T-helper 17 cell (primary cell): Measurements from ENCODE around the gene LTB4R. TPM values are rescaled to one million over a fixed set of nuclear protein-coding genes. Genes with fewer than 3 reads are reported as not detected.
"Not testable (repeated sequence)": the region's sequence is repeated elsewhere in the genome, so short reads cannot be mapped to it uniquely, and the experiment has no call there.

Source experiments
- ATAC-seq: fragments of 150-1000 bp; cut with Tn5 transposase; 2 replicates; pipeline ENCODE4 v1.10.0; 2021; ENCODE audit warnings: mild to moderate bottlenecking, moderate library complexity
- DNase-seq, 3 donors: peaks; one replicate each; pipeline versions ENCODE4 v3.0.0 to v3.0.0-alpha.2; 2020 to 2021
- H3K9me3 ChIP-seq: one replicate; pipeline ENCODE4 v1.7.0; 2013; ENCODE audit warnings: low read length, mild to moderate bottlenecking; ENCODE audit not compliant: control insufficient read depth, poor library complexity, severe bottlenecking
- H3K27ac Mint-ChIP-seq: one replicate; pipeline ENCODE4 v1.8.0; 2022; ENCODE audit warnings: mild to moderate bottlenecking, moderate library complexity, mixed read lengths
- H3K27me3 Mint-ChIP-seq: one replicate; pipeline ENCODE4 v1.8.0; 2022; ENCODE audit warnings: mixed read lengths
- H3K36me3 Mint-ChIP-seq: one replicate; pipeline ENCODE4 v1.8.0; 2022; ENCODE audit warnings: low read depth, mixed read lengths
- H3K4me1 Mint-ChIP-seq: one replicate; pipeline ENCODE4 v1.8.0; 2022; ENCODE audit warnings: mild to moderate bottlenecking, mixed read lengths
- H3K4me3 Mint-ChIP-seq: one replicate; pipeline ENCODE4 v1.8.0; 2022; ENCODE audit warnings: mild to moderate bottlenecking, moderate library complexity, mixed read lengths
- total RNA-seq, 4 donors: library from RNA in 2 of 4; stranded (reverse) in 2 of 4; gene quantifications; one replicate each; pipeline ENCODE4 v1.2.3 and lab custom pipeline; 2022 to 2026

LTB4R gene
- total RNA-seq, 2 donors from 2014 or later: 21.5 to 23.1 TPM

- no peaks in the 10 kb centered on the region for H3K9me3 ChIP-seq
- H3K4me3 Mint-ChIP-seq: peak overlapping the region; percentile 91
- peaks cover 26% of the 10 kb centered on the region for H3K4me1 Mint-ChIP-seq
- H3K27me3 Mint-ChIP-seq: peaks cover 18% of the 10 kb centered on the region
- peak overlapping the region; percentile 69 for H3K27ac Mint-ChIP-seq
- DNase-seq (no peak), ATAC-seq (no peak)
- H3K36me3 Mint-ChIP-seq: peaks cover 6% of the 10 kb centered on the region
These were observed 27.5 kb downstream of the LTB4R start for GRCh38 chr14:24338843-24339242.

- H3K4me3 Mint-ChIP-seq: peak within 1 kb of the TSS; percentile 91
- peak within 1 kb of the TSS; percentile 69 for H3K27ac Mint-ChIP-seq
- peak; percentile 95 for ATAC-seq
- peaks cover 26% of the 10 kb centered on the region for H3K4me1 Mint-ChIP-seq
- no peaks in the 10 kb centered on the region for H3K9me3 ChIP-seq
- DNase-seq: peak; percentile 46 to 51 (median 48)
- H3K36me3 Mint-ChIP-seq: peaks cover 7% of the 10 kb centered on the region
- H3K27me3 Mint-ChIP-seq: peaks cover 23% of the 10 kb centered on the region
These were observed 28.2 kb downstream of the LTB4R start, which contains the start of gene RIPK3 for GRCh38 chr14:24339284-24340151. Gene RIPK3 (minus strand): TSS chr14:24339991. CDS start chr14:24339826, 165 bp downstream.

- H3K9me3 ChIP-seq: no peaks in the 10 kb centered on the region
- Mint-ChIP-seq H3K27ac (no peak overlapping the region), H3K36me3 (peaks cover 7% of the 10 kb centered on the region), H3K4me1 (peaks cover 21% of the 10 kb centered on the region), H3K27me3 (peaks cover 26% of the 10 kb centered on the region), H3K4me3 (no peak overlapping the region)
- no peak for DNase-seq
- ATAC-seq: no peak
These were observed 29.3 kb downstream of the LTB4R start for GRCh38 chr14:24340606-24341005.

GRCh38 chr14:24342889-24343288 lies 31.6 kb downstream of the LTB4R start:
- DNase-seq (no peak), ATAC-seq (no peak)
- peaks cover 16% of the 10 kb centered on the region for H3K4me1 Mint-ChIP-seq
- H3K36me3 Mint-ChIP-seq: peaks cover 2% of the 10 kb centered on the region
- H3K27ac Mint-ChIP-seq: no peak overlapping the region
- H3K9me3 ChIP-seq: no peaks in the 10 kb centered on the region
- peaks cover 40% of the 10 kb centered on the region for H3K27me3 Mint-ChIP-seq
- no peak overlapping the region for H3K4me3 Mint-ChIP-seq

GRCh38 chr14:24343795-24344660 lies 32.7 kb downstream of the LTB4R start:
- ATAC-seq (no peak), DNase-seq (no peak)
- H3K9me3 ChIP-seq: no peaks in the 10 kb centered on the region
- Mint-ChIP-seq H3K4me3 (no peak overlapping the region), H3K27ac (no peak overlapping the region), H3K4me1 (peaks cover 8% of the 10 kb centered on the region), H3K27me3 (peaks cover 49% of the 10 kb centered on the region), H3K36me3 (peaks cover 2% of the 10 kb centered on the region)

- ATAC-seq (no peak), DNase-seq (no peak)
- Mint-ChIP-seq H3K27me3 (peaks cover 80% of the 10 kb centered on the region), H3K4me1 (no peaks in the 10 kb centered on the region), H3K4me3 (no peak overlapping the region), H3K27ac (no peak overlapping the region), H3K36me3 (peaks cover 10% of the 10 kb centered on the region)
- H3K9me3 ChIP-seq: no peaks in the 10 kb centered on the region
These were observed 35.8 kb downstream of the LTB4R start for GRCh38 chr14:24347134-24347533.

- Mint-ChIP-seq H3K27me3 (peaks cover 82% of the 10 kb centered on the region), H3K27ac (no peak overlapping the region), H3K4me3 (no peak overlapping the region), H3K36me3 (peaks cover 10% of the 10 kb centered on the region), H3K4me1 (no peaks in the 10 kb centered on the region)
- no peaks in the 10 kb centered on the region for H3K9me3 ChIP-seq
- DNase-seq: no peak
- ATAC-seq: no peak
These were observed 36.9 kb downstream of the LTB4R start for GRCh38 chr14:24348186-24348585.

- H3K4me1 Mint-ChIP-seq: peaks cover 5% of the 10 kb centered on the region
- H3K9me3 ChIP-seq: no peaks in the 10 kb centered on the region
- no peak overlapping the region for H3K27ac Mint-ChIP-seq
- ATAC-seq: no peak
- peaks cover 10% of the 10 kb centered on the region for H3K36me3 Mint-ChIP-seq
- no peak for DNase-seq
- H3K4me3 Mint-ChIP-seq: no peak overlapping the region
- peaks cover 85% of the 10 kb centered on the region for H3K27me3 Mint-ChIP-seq
These were observed 38.4 kb downstream of the LTB4R start for GRCh38 chr14:24349742-24350141.

GRCh38 chr14:24351517-24351916 lies 40.2 kb downstream of the LTB4R start:
- ATAC-seq (no peak), DNase-seq (no peak)
- peaks cover 72% of the 10 kb centered on the region for H3K27me3 Mint-ChIP-seq
- no peak overlapping the region for H3K4me3 Mint-ChIP-seq
- no peak overlapping the region for H3K27ac Mint-ChIP-seq
- peaks cover 5% of the 10 kb centered on the region for H3K4me1 Mint-ChIP-seq
- H3K9me3 ChIP-seq: no peaks in the 10 kb centered on the region
- peaks cover 10% of the 10 kb centered on the region for H3K36me3 Mint-ChIP-seq

GRCh38 chr14:24353559-24354481 lies 42.5 kb downstream of the LTB4R start:
- peaks cover 56% of the 10 kb centered on the region for H3K27me3 Mint-ChIP-seq
- peak overlapping the region; percentile 57 for H3K27ac Mint-ChIP-seq
- no peak for ATAC-seq

GRCh38 chr14:24354482-24354825 lies 43.2 kb downstream of the LTB4R start:
- H3K9me3 ChIP-seq, H3K4me1 Mint-ChIP-seq, H3K36me3 Mint-ChIP-seq, DNase-seq, ATAC-seq, H3K4me3 Mint-ChIP-seq, H3K27ac Mint-ChIP-seq: not testable (repeated sequence)
- peaks cover 50% of the 10 kb centered on the region for H3K27me3 Mint-ChIP-seq

More at GRCh38 chr14:24353559-24354481, 42.5 kb downstream of the LTB4R start:
- no peaks in the 10 kb centered on the region for H3K9me3 ChIP-seq
- H3K4me1 Mint-ChIP-seq: peaks cover 5% of the 10 kb centered on the region
- no peak overlapping the region for H3K4me3 Mint-ChIP-seq
- H3K36me3 Mint-ChIP-seq: peaks cover 10% of the 10 kb centered on the region
- DNase-seq: no peak

GRCh38 chr14:24355009-24355408 lies 43.7 kb downstream of the LTB4R start:
- peaks cover 49% of the 10 kb centered on the region for H3K27me3 Mint-ChIP-seq
- ATAC-seq: no peak

More at GRCh38 chr14:24355009-24355408, 43.7 kb downstream of the LTB4R start:
- peaks cover 3% of the 10 kb centered on the region for H3K36me3 Mint-ChIP-seq
- no peaks in the 10 kb centered on the region for H3K9me3 ChIP-seq
- no peak for DNase-seq
- no peak overlapping the region for H3K27ac Mint-ChIP-seq
- peaks cover 5% of the 10 kb centered on the region for H3K4me1 Mint-ChIP-seq
- no peak overlapping the region for H3K4me3 Mint-ChIP-seq
